HG03521 (cell line): Measurements from ENCODE around the gene CCND1.

Source experiments
- ATAC-seq: cut with Tn5 transposase; IDR thresholded peaks from one replicate; pipeline ENCODE4 v1.9.1; 2021; ENCODE audit warnings: mild to moderate bottlenecking, moderate library complexity; ENCODE audit not compliant: unreplicated experiment

CCND1 gene

DNA sequence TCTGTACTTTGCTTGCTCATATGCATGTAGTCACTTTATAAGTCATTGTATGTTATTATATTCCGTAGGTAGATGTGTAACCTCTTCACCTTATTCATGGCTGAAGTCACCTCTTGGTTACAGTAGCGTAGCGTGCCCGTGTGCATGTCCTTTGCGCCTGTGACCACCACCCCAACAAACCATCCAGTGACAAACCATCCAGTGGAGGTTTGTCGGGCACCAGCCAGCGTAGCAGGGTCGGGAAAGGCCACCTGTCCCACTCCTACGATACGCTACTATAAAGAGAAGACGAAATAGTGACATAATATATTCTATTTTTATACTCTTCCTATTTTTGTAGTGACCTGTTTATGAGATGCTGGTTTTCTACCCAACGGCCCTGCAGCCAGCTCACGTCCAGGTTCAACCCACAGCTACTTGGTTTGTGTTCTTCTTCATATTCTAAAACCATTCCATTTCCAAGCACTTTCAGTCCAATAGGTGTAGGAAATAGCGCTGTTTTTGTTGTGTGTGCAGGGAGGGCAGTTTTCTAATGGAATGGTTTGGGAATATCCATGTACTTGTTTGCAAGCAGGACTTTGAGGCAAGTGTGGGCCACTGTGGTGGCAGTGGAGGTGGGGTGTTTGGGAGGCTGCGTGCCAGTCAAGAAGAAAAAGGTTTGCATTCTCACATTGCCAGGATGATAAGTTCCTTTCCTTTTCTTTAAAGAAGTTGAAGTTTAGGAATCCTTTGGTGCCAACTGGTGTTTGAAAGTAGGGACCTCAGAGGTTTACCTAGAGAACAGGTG, 11.1 kb downstream of the CCND1 start:
- no peak for ATAC-seq

DNA sequence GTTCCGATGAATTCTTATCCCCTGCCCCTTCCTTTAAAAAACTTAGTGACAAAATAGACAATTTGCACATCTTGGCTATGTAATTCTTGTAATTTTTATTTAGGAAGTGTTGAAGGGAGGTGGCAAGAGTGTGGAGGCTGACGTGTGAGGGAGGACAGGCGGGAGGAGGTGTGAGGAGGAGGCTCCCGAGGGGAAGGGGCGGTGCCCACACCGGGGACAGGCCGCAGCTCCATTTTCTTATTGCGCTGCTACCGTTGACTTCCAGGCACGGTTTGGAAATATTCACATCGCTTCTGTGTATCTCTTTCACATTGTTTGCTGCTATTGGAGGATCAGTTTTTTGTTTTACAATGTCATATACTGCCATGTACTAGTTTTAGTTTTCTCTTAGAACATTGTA, 12.0 kb downstream of the CCND1 start:
- ATAC-seq = no peak

- no peak for ATAC-seq
Observed at GRCh38 chr11:69653406-69653960, 12.5 kb downstream of the CCND1 start.

GRCh38 chr11:69654001-69654659, 13.2 kb downstream of the CCND1 start:
- no peak for ATAC-seq

DNA sequence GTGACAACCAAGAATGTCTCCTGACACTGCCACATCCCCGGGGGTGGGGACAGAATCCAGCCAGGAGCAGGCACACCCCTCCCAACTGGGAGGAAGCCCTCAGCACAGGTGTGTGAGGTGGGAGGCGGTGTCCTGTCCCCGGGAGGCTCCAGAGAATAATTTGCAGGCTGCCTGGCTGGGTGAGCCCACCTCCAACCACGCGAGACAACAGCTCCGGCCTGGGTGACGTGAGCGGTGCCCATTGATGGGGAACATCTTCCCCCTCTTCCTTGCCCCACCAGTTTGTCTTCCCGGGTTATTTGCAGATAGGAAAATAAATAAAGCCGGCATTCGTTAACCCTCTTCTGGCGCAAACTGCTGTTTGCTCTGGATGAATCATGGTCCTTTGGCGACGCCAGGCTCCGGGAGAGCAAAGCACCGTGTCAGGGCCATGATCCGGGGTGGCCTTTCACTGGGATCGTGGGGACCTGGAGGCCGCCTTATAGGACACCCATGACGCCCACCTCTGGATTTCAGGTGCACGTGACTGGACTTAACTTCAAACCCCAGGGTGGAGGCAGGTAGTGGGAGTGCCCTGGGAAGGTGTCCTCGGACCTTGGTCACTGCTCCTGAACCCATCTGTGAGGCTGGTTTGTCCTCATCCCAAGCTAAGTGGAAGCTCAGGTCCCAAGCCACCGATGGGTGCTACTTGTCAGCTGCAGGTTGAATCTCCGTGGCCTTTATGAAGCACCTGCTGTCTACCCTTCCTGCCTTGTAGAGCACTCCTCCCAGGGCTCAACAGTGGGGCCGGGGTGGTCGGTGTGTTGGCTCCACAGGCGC, 13.9 kb downstream of the CCND1 start:
- ATAC-seq = no peak

DNA sequence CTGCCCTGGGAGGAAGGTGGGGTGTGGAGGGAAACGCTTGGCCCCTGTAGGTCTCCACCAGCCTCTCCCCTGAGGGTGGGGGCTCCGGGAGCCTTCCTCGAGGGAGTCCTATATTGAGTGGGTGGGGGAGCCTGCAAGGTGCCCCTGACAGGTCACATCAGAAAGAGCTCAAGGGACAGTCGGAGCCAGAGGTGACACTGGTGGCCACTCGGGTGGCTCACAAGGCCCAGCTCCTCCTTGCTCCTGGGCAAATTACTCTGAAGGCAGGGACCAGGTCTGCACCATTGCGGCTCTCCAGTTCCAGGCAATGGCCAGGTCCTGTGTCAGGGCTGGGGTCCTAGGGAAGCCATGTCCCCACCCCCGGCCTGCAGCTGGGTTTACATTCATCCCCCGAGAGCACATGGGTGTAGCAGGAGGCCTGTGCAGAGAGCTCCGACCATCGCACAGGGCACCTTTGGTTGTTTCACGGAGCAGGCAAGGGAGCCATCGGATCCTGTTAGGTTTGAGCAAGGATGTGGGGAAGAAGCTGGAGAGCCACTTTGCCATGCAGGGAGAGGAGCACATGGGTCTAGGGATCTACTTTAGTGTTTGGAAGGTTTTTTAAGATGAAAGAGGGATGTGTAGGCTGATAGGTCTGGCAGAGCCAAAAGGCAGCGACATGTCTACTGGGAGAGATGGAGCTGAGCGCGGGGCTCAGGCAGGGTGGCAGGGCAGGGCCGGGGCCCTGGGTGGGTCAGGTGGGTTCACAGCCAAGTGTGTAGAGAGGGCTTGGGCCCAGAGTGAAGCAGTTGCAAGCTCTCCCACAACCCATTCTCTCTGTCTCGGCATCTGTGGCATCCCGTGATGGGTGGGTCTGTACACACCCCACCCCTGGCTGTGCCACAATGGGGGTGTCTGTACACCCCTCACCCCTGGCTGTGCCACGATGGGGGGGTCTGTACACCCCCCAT, 14.8 kb downstream of the CCND1 start:
- ATAC-seq = no peak

GRCh38 chr11:69656536-69657455, 15.8 kb downstream of the CCND1 start:
- ATAC-seq = no peak

- no peak for ATAC-seq
Observed at GRCh38 chr11:69657456-69657910, 16.5 kb downstream of the CCND1 start.

DNA sequence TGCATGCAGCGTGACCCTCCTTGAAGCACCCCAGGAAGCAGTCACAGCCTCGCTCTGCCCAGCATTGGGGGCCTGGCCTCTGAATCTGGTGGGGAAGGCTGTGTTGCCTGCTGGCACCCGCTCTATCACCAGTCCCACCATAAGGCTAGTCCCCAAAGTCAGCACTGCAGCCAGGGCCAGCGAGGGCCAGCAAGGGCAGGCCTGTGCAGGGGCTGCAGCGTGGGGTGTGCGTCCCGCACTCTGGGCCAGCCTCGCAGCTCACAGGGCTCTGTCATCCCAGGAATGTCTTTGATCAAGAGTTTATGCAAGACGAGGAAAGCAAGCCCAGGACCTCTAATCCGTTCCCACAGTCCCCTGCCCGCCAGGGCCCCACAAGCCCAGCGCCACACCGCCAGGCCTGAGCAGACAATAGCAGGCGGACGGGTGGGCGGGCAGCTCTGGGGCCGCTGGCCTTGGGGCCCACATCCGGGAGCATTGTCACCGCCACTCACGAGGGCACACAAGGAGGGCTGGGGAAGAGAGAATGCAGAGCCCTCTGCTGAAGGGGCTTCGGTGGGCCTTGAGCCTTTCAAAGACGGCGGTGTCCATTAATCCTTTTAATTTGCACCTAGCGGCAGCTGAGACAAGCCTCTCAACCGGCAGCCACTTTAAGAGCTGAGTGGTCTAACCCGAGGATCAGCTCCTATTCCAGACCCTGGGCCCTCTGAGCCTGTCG, 17.1 kb downstream of the CCND1 start:
- ATAC-seq = no peak

- ATAC-seq = no peak
Observed at GRCh38 chr11:69658626-69659450, 17.9 kb downstream of the CCND1 start.

DNA sequence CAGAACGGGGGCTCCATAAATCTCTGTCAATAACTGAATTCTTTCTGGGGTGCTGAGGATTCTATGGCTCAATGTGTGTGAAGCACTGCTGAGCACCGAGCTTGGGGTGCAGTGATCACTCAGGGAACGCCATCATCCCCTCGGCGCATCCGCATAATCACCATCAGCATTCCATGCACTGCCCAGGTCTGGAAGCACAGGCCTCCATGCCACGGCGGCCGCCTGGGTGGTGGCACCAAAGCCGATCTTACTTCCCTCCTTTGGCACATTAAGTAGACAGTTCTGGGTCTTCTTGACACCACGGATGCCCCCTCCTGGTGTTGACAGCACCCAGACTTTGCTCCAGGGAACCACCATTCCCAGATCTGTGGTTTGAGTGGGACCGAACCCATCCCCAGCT, 18.6 kb downstream of the CCND1 start:
- ATAC-seq = no peak

- ATAC-seq = no peak
Observed at GRCh38 chr11:69660001-69660500, 19.1 kb downstream of the CCND1 start.

DNA sequence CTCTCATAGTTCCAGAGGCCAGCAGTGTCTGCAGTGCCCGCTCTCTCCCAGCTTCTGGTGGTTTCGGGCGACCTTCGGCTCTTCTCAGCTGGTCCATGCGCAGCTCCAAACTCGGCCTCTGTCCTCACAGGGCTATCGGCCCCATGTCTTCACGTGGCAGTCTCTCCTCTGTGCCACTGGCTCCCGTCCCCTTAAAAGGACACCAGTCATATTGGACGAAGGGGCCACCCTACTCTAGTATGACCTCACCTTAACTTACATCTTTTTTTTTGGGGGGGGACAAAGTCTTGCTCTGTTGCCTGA, 20.4 kb downstream of the CCND1 start:
- no peak for ATAC-seq

DNA sequence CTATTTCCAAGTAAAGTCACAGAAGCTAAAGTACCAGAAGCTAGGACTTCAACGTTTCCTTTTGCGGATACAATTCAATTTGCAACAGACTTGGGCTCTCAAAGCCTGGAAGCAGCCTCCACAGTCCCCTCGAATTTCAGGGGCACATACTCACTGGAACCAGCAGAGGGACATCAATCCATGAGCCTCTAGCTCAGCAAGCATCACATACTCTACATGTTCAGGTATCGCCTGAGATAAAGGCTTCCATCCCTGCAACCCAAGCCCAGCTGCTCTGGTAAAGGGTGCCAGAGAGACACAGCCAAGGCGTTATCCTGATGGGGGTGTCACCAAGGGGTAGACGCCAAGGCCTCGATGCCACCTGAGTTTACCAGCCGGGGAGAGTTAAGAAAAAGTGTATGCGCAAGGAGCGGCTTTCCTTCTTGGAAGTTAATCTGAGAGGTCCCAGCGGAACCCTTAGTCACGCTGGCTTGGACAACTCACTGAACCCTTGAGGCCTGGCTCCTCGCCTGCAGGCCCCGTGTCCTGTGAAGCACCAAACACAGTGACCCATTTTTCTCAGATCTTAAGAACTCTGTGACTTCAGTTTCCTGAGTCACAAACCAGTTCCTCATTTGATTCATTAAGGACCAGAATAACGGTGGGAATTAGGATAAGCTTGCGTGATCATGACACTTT, 21.2 kb downstream of the CCND1 start:
- ATAC-seq = no peak

- ATAC-seq = no peak
Observed at GRCh38 chr11:69662806-69663205, 21.9 kb downstream of the CCND1 start.

DNA sequence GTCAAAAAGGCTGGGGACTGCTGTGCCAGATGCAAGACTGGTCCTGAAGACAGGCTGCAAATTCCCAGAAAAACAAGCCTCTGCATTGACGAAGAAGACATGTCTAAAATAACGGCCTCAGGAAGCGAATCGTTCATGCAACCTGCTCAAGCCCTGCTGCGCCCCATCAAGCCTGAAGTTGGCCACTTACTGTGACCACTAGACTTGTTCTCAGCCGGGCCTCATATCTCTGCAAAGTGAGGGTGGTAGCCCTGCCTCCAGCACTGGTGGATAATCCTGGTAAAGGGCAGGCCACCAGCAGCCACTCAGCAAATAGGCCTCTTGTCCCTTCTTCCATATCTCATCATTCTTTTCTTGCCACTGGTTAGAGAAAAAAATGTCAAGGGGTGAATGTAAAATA, 22.4 kb downstream of the CCND1 start:
- no peak for ATAC-seq
